ENCODE data around the gene POMGNT2. TPM values are rescaled to one million over a fixed set of nuclear protein-coding genes. Genes with fewer than 3 reads are reported as not detected.

Gene POMGNT2
- total RNA-seq, 4 donors from 2014 or later = 22.4 to 39.6 (median 31.1) TPM

GRCh38 chr3:43094851-43095250 is 11.0 kb downstream of the POMGNT2 start:
- intact Hi-C loops (cut with DNase I) = no loop called here
- no peak for DNase-seq (ENCODE audit: extremely low spot score)
- Histone ChIP-seq H3K4me3 (no peak overlapping the region), H3K4me1 (peaks cover 20 to 55% (median 40%) of the 10 kb centered on the region in 4 donors), H3K36me3 (no peaks in the 10 kb centered on the region), H3K9me3 (no peaks in the 10 kb centered on the region), H3K27ac (replicated peaks in 1 of 4) (no peak overlapping the region), H3K27me3 (no peaks in the 10 kb centered on the region)
- 96% methylated on average over 3 of the region's 4 CpGs for WGBS
- TF ChIP-seq EP300 (IDR thresholded peaks at IDR 0.05) (no peak), CTCF (IDR thresholded peaks at IDR 0.05) (no peak), POLR2AphosphoS5 (IDR thresholded peaks at IDR 0.05) (no peak), POLR2A (IDR thresholded peaks at IDR 0.05; ENCODE audit: low read depth) (no peak)

GRCh38 chr3:43094381-43094780 is 11.5 kb downstream of the POMGNT2 start:
- TF ChIP-seq POLR2A (IDR thresholded peaks at IDR 0.05; ENCODE audit: low read depth) (no peak), CTCF (IDR thresholded peaks at IDR 0.05) (no peak), POLR2AphosphoS5 (IDR thresholded peaks at IDR 0.05) (no peak), EP300 (IDR thresholded peaks at IDR 0.05) (no peak)
- Histone ChIP-seq H3K27ac (replicated peaks in 1 of 4) (no peak overlapping the region), H3K4me3 (no peak overlapping the region), H3K36me3 (no peaks in the 10 kb centered on the region), H3K27me3 (no peaks in the 10 kb centered on the region), H3K9me3 (no peaks in the 10 kb centered on the region), H3K4me1 (peaks cover 20 to 58% (median 40%) of the 10 kb centered on the region in 4 donors)
- WGBS = 82% methylated on average over 2 of the region's 2 CpGs
- intact Hi-C loops (cut with DNase I) = no loop called here
- no peak for DNase-seq (ENCODE audit: extremely low spot score)

- TF ChIP-seq POLR2AphosphoS5 (IDR thresholded peaks at IDR 0.05) (no peak), EP300 (IDR thresholded peaks at IDR 0.05) (no peak), CTCF (IDR thresholded peaks at IDR 0.05) (no peak), POLR2A (IDR thresholded peaks at IDR 0.05; ENCODE audit: low read depth) (no peak)
- 62% methylated on average over 2 of the region's 2 CpGs for WGBS
- H3K36me3 ChIP-seq = no peaks in the 10 kb centered on the region
- intact Hi-C loops (cut with DNase I) = no loop called here
- H3K4me3 ChIP-seq = no peak overlapping the region
- H3K27ac ChIP-seq (replicated peaks in 1 of 4) = no peak overlapping the region
- no peak for DNase-seq (ENCODE audit: extremely low spot score)
- H3K27me3 ChIP-seq = no peaks in the 10 kb centered on the region
- H3K9me3 ChIP-seq = no peaks in the 10 kb centered on the region
- H3K4me1 ChIP-seq = peaks cover 20 to 58% (median 40%) of the 10 kb centered on the region in 4 donors
These were observed 11.9 kb downstream of the POMGNT2 start for GRCh38 chr3:43093974-43094373.

- H3K27ac ChIP-seq (replicated peaks in 1 of 4) = no peak overlapping the region
- 89% methylated on average over 1 of the region's 1 CpG for WGBS
- no peaks in the 10 kb centered on the region for H3K36me3 ChIP-seq
- no peak for DNase-seq (ENCODE audit: extremely low spot score)
- H3K27me3 ChIP-seq = no peaks in the 10 kb centered on the region
- intact Hi-C loops (cut with DNase I) = no loop called here
- no peak for TF ChIP-seq EP300 (IDR thresholded peaks at IDR 0.05)
- TF ChIP-seq POLR2AphosphoS5 (IDR thresholded peaks at IDR 0.05) = no peak
- TF ChIP-seq CTCF (IDR thresholded peaks at IDR 0.05) = no peak
- no peak for TF ChIP-seq POLR2A (IDR thresholded peaks at IDR 0.05; ENCODE audit: low read depth)
- H3K4me1 ChIP-seq = peaks cover 20 to 58% (median 40%) of the 10 kb centered on the region in 4 donors
- no peak overlapping the region for H3K4me3 ChIP-seq
- H3K9me3 ChIP-seq = no peaks in the 10 kb centered on the region
These were observed 12.9 kb downstream of the POMGNT2 start for GRCh38 chr3:43093006-43093405.

- Histone ChIP-seq H3K36me3 (no peaks in the 10 kb centered on the region), H3K27ac (replicated peaks in 1 of 4) (peak overlapping the region; percentile 38 to 65 (median 57)), H3K9me3 (no peaks in the 10 kb centered on the region), H3K4me1 (peaks cover 20 to 58% (median 40%) of the 10 kb centered on the region in 4 donors), H3K4me3 (no peak overlapping the region), H3K27me3 (no peaks in the 10 kb centered on the region)
- 99% methylated on average over 4 of the region's 4 CpGs for WGBS
- no peak for DNase-seq (ENCODE audit: extremely low spot score)
- intact Hi-C loops (cut with DNase I) = no loop called here
- TF ChIP-seq POLR2AphosphoS5 (IDR thresholded peaks at IDR 0.05) (no peak), POLR2A (IDR thresholded peaks at IDR 0.05; ENCODE audit: low read depth) (no peak), EP300 (IDR thresholded peaks at IDR 0.05) (no peak), CTCF (IDR thresholded peaks at IDR 0.05) (no peak)
These were observed 14.4 kb downstream of the POMGNT2 start for GRCh38 chr3:43091481-43091880.

Data from esophagus muscularis mucosa (tissue), 4 donors.